ENCODE measurements around the gene CHID1. TPM values are rescaled to one million over a fixed set of nuclear protein-coding genes. Genes with fewer than 3 reads are reported as not detected.

Gene CHID1
- total and polyA plus RNA-seq, 2 of the 4 experiments (the other 2 are of a cell fraction), result 34.2 to 121 TPM

DNA sequence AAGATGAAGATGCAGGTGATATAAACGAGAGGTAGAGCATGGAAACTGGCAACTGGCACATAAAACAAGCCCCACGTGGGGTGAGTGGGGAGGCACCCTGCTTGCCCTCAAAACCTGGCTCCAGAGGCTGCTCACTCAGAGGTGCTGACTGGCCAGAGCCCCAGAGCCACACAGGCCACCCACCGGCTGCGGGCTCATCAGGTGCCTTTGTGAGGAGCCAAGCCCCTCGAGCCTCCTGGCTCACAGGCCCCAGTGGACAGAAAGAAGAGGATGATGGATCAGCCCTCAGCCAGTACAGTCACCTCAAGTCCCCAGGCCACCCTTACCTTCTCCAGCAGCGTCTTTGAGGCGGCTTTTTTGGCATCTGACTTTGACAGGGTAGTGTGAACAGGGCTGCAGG, 6.2 kb downstream of the CHID1 start:
- Histone ChIP-seq H2AK5ac (ENCODE audit: low read depth, low read length) (no peak overlapping the region), H3K14ac (replicated peaks; ENCODE audit: low read depth, low read length) (no peak overlapping the region), H2AFZ (replicated peaks; ENCODE audit: low read length, poor library complexity) (no peak overlapping the region), H2BK5ac (ENCODE audit: low read depth, low read length, poor library complexity, severe bottlenecking) (no peak overlapping the region), H3K18ac (ENCODE audit: low read depth, low read length) (no peak overlapping the region), H3K27ac (ENCODE audit: insufficient read depth, low read length) (no peak overlapping the region), H2BK20ac (ENCODE audit: low read depth, low read length) (no peak overlapping the region), H3K9me1 (ENCODE audit: insufficient read depth, low read length) (0 out of 2 replicates have a peak, but pooled peaks cover 10% of the 10 kb centered on the region), H3K79me1 (ENCODE audit: low read depth in 1 of 2, low read length in 2 of 2) (peaks cover 5 to 37% of the 10 kb centered on the region in 2 experiments), H3K27me3 (ENCODE audit: control insufficient read depth, insufficient read depth, low read length) (no peaks in the 10 kb centered on the region), H3K36me3 (ENCODE audit: control insufficient read depth, insufficient read depth, low read length) (peaks cover 43% of the 10 kb centered on the region), H4K91ac (ENCODE audit: insufficient read depth, low read depth, low read length) (no peak overlapping the region), H3K4me2 (ENCODE audit: low read depth, low read length) (no peak overlapping the region), H3K4me3 (ENCODE audit: insufficient read depth, low read depth, low read length) (no peak overlapping the region), H3K4ac (ENCODE audit: low read depth, low read length) (no peak overlapping the region), H3K23ac (ENCODE audit: low read depth, low read length) (no peak overlapping the region), H2BK15ac (ENCODE audit: low read depth, low read length) (no peak overlapping the region), H2AK9ac (replicated peaks; ENCODE audit: low read depth, low read length, poor library complexity) (no peak overlapping the region), H4K20me1 (ENCODE audit: insufficient read depth, low read length) (no peaks in the 10 kb centered on the region; the same call in none of the 2 replicates), H3K56ac (ENCODE audit: extremely low read depth, insufficient read depth, low read length) (no peak overlapping the region), H4K5ac (ENCODE audit: low read depth, low read length) (no peak overlapping the region), H2BK120ac (ENCODE audit: low read depth, low read length) (no peak overlapping the region), H3K9me3 (ENCODE audit: control insufficient read depth, insufficient read depth, low read length) (no peaks in the 10 kb centered on the region), H3K9ac (ENCODE audit: low read depth, low read length) (no peak overlapping the region), H3K4me1 (ENCODE audit: control insufficient read depth, insufficient read depth, low read length) (no peaks in the 10 kb centered on the region), H4K8ac (ENCODE audit: low read depth in 2 of 2, low read length in 2 of 2) (no peak overlapping the region)
- BruUV-seq (replicated peaks), result no TSS peak
- dilution Hi-C loops (cut with HindIII; ENCODE audit: low sequenced_read_pairs, unreplicated experiment), result no loop called here
- in situ Hi-C loops (cut with MboI; ENCODE audit: low sequenced_read_pairs), result no loop called here
- TF ChIP-seq MXI1 (IDR thresholded peaks at IDR 0.05; ENCODE audit: borderline replicate concordance, low read depth, low read length), result no peak
- no peak for TF ChIP-seq CHD1 (IDR thresholded peaks at IDR 0.05; ENCODE audit: low read depth, low read length)
- TF ChIP-seq RAD21 (IDR thresholded peaks at IDR 0.05; ENCODE audit: low read length), result no peak
- no peak for TF ChIP-seq RCOR1 (IDR thresholded peaks at IDR 0.05; ENCODE audit: insufficient replicate concordance, low read length)
- no peak for TF ChIP-seq FOS (IDR thresholded peaks at IDR 0.05; ENCODE audit: low read depth, low read length)
- TF ChIP-seq, protein P1, sequence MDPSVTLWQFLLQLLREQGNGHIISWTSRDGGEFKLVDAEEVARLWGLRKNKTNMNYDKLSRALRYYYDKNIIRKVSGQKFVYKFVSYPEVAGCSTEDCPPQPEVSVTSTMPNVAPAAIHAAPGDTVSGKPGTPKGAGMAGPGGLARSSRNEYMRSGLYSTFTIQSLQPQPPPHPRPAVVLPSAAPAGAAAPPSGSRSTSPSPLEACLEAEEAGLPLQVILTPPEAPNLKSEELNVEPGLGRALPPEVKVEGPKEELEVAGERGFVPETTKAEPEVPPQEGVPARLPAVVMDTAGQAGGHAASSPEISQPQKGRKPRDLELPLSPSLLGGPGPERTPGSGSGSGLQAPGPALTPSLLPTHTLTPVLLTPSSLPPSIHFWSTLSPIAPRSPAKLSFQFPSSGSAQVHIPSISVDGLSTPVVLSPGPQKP (IDR thresholded peaks at IDR 0.05; ENCODE audit: borderline replicate concordance, low read depth, low read length), result no peak
- no peak for TF ChIP-seq CEBPB (IDR thresholded peaks at IDR 0.05; ENCODE audit: low read depth, low read length)
- intact Hi-C loops (cut with micrococcal nuclease), result no loop called here
- no peak for DNase-seq
- no CpG with 5 or more reads among the region's 7 CpGs for WGBS, 2 experiments (ENCODE audit: extremely low coverage in 2 of 2, insufficient read length in 1 of 2)
- POLR2A ChIA-PET (ENCODE audit: unreplicated experiment), result no interaction called here
- CTCF ChIA-PET, result no interaction called here
- ATAC-seq (ENCODE audit: low read depth), result no peak
